ENCODE results near the gene CMSS1. TPM values are rescaled to one million over a fixed set of nuclear protein-coding genes. Genes with fewer than 3 reads are reported as not detected.

CMSS1 gene
- total RNA-seq, 4 donors from 2014 or later: 1.8 to 41.2 (median 17.0) TPM

DNA sequence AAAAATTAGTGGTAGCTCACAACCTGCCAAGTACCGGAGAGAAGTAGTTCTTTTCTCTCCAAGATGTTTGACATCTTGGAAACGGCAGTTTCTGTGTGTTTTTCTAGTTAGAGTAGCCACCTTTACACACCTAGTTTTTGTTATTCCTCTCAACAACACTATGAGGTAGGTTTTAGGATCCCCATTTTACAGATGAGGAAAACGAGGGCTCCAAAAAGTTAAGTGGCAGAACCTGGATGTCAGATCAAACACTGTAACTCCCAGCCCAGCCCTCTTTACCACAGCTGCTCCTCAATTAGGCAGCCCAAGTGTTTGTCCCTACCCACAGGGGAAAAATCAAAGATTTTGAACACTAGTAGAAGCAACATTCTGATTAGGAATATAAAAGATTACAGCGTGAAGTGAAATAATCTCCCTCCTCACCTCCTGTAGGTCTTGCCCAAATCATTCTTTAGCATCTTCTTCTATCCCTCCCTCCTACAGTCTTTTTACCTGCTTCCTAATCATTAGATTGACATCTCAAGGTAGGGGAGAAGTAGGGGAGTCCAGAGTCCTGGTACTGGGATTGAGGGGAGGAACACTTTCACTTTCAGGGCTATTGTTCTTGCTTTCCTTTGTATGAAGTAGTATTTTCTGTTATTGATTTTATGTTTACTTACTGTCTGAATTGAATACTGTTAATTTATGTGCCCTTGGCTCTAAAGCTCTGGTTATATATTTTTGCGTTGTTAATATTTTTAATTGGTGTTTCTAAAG is 142.6 kb downstream of the CMSS1 start:
- TF ChIP-seq POLR2A (IDR thresholded peaks at IDR 0.05): no peak
- TF ChIP-seq, protein P1, sequence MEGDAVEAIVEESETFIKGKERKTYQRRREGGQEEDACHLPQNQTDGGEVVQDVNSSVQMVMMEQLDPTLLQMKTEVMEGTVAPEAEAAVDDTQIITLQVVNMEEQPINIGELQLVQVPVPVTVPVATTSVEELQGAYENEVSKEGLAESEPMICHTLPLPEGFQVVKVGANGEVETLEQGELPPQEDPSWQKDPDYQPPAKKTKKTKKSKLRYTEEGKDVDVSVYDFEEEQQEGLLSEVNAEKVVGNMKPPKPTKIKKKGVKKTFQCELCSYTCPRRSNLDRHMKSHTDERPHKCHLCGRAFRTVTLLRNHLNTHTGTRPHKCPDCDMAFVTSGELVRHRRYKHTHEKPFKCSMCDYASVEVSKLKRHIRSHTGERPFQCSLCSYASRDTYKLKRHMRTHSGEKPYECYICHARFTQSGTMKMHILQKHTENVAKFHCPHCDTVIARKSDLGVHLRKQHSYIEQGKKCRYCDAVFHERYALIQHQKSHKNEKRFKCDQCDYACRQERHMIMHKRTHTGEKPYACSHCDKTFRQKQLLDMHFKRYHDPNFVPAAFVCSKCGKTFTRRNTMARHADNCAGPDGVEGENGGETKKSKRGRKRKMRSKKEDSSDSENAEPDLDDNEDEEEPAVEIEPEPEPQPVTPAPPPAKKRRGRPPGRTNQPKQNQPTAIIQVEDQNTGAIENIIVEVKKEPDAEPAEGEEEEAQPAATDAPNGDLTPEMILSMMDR (IDR thresholded peaks at IDR 0.05): no peak
- H3K4me3 ChIP-seq: peak overlapping the region in 1 of 2 donors; percentile 5

DNA sequence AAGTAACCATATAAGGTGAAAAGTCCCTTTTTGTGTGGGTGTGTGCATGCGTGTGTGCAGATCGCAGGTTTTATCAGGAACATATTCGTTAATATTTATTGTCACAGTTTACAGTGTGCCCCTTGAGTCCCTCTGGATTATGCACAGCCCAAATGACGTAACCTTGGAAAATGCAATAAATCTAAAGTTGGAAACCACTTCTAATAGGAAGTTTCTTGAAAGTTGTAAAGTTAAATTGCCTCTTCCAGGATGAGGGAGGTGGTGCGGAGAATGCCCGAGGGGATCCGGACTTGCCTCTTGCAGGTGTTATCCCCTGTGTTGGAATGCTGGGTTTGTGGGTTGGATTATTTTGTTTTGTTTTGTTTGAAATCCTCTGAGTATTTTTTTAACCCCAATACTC is 143.3 kb downstream of the CMSS1 start:
- Histone ChIP-seq H3K27me3 (no peaks in the 10 kb centered on the region), H3K9me3 (no peaks in the 10 kb centered on the region), H3K27ac (peak overlapping the region; percentile 83 to 86), H3K4me1 (peaks cover 0 to 15% of the 10 kb centered on the region in 2 donors), H3K4me3 (peak overlapping the region in 1 of 2 donors; percentile 5), H3K36me3 (no peaks in the 10 kb centered on the region)
- intact Hi-C loops (cut with DNase I; ENCODE audit: low total_unique reads): no loop called here
- DNase-seq: peak; percentile 37 to 57
- TF ChIP-seq POLR2A (IDR thresholded peaks at IDR 0.05): no peak
- TF ChIP-seq, protein P1 (IDR thresholded peaks at IDR 0.05): no peak

More for the DNA sequence above, 142.6 kb downstream of the CMSS1 start:
- no peak for DNase-seq
- no peaks in the 10 kb centered on the region for H3K9me3 ChIP-seq
- peak overlapping the region; percentile 83 to 86 for H3K27ac ChIP-seq
- H3K4me1 ChIP-seq: peaks cover 0 to 10% of the 10 kb centered on the region in 2 donors
- H3K27me3 ChIP-seq: no peaks in the 10 kb centered on the region
- intact Hi-C loops (cut with DNase I; ENCODE audit: low total_unique reads): no loop called here
- no peaks in the 10 kb centered on the region for H3K36me3 ChIP-seq

DNA sequence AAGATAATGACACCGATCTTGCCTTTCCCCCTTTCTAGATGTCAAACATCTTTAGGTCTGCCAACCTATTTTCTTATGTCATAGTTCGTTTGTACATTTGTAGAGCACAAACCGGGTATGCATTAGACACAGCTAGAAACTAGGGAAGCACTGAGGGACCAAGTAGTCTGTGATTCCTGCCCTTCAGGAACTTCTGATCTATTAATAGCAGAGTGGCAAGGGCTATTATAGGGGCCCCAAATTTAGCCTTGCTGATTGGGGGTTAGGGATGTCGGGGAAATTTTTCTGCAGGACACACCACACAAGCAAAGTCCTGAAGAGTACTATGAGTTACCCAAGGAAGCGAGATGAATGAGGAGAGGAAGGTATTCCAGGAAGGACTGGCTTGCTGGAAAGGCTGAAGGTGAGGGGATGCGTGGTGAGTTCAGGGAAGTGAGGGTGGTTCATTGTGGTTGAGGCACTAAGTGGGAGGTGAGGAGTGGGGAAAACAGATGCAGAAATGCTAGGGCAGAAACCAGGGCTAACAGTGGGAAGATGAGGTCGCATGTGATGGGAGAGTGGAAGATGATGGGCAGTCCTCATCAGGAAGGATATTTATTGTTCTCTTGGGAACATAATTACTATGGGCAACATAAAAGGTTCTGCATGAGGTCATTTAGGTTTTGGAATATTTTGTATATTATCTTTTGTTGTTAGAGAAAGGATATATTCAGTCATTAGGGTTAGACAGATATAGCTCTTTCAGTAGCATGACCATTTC is 144.3 kb downstream of the CMSS1 start:
- no peaks in the 10 kb centered on the region for H3K9me3 ChIP-seq
- intact Hi-C loops (cut with DNase I; ENCODE audit: low total_unique reads): no loop called here
- H3K4me3 ChIP-seq: no peak overlapping the region
- H3K4me1 ChIP-seq: peaks cover 0 to 15% of the 10 kb centered on the region in 2 donors
- H3K36me3 ChIP-seq: no peaks in the 10 kb centered on the region
- TF ChIP-seq POLR2A (IDR thresholded peaks at IDR 0.05): no peak
- TF ChIP-seq, protein P1 (IDR thresholded peaks at IDR 0.05): no peak
- H3K27me3 ChIP-seq: no peaks in the 10 kb centered on the region
- no peak for DNase-seq
- H3K27ac ChIP-seq: peak overlapping the region; percentile 83 to 86

DNA sequence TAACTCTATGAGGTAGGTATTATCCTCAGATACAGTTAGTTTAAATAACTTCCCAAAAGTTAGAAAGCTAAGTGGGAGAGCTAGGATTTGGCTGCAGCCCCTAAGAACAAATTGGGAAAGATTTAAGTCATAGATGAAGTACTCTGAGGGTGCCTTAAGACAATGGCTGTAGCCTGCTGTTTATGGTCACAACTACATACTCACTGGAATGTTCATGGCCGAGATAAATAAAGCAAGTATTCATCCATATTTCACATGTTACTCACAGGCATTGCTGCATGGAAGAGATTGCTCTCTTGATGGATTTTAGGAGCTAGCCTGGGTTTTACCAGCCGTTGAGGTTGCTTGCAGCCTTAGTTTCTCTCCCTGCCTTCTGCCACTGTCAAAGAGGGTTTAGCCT is 145.0 kb downstream of the CMSS1 start:
- no peak for TF ChIP-seq POLR2A (IDR thresholded peaks at IDR 0.05)
- TF ChIP-seq, protein P1 (IDR thresholded peaks at IDR 0.05): no peak
- intact Hi-C loops (cut with DNase I; ENCODE audit: low total_unique reads): no loop called here
- H3K4me3 ChIP-seq: no peak overlapping the region
- H3K27me3 ChIP-seq: no peaks in the 10 kb centered on the region
- no peaks in the 10 kb centered on the region for H3K36me3 ChIP-seq
- peaks cover 0 to 15% of the 10 kb centered on the region in 2 donors for H3K4me1 ChIP-seq
- no peaks in the 10 kb centered on the region for H3K9me3 ChIP-seq
- DNase-seq: no peak
- peak overlapping the region; percentile 83 to 86 for H3K27ac ChIP-seq

DNA sequence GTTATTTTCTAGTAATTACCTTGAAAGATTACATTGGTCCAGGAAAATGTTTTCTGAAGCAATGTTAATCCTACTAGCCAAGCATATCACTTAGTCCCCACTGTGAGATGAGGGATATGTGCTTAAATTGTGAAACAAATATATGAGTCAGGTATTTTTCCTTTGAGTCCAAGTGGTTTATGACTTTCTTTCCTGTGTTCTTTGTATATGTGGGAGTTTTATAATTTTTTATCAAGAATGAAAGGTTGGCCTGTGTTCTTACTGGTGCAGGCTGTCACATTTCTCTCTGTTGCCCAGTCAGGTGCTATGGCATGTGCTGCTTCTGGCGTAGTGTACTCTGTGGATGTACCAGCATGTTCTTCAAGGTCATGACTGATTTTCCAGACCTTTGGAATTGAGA is 147.4 kb downstream of the CMSS1 start:
- H3K27ac ChIP-seq: peak overlapping the region; percentile 77 to 83
- TF ChIP-seq POLR2A (IDR thresholded peaks at IDR 0.05): no peak
- TF ChIP-seq, protein P1 (IDR thresholded peaks at IDR 0.05): no peak

More for the DNA sequence above, 147.4 kb downstream of the CMSS1 start:
- Histone ChIP-seq H3K9me3 (no peaks in the 10 kb centered on the region), H3K4me3 (no peak overlapping the region), H3K4me1 (peaks cover 0 to 15% of the 10 kb centered on the region in 2 donors), H3K27me3 (no peaks in the 10 kb centered on the region), H3K36me3 (no peaks in the 10 kb centered on the region)
- intact Hi-C loops (cut with DNase I; ENCODE audit: low total_unique reads): no loop called here
- DNase-seq: peak; percentile 50 to 63

Measured in uterus (tissue), 4 donors.